NCI-H1436 treated with DMSO at 0.1 percent for 48 hours (cell line): ENCODE measurements around the gene PRDX3.

Source experiments
- DNase-seq: peaks from one replicate; lab custom pipeline; 2025; lab: John Stamatoyannopoulos, UW

The PRDX3 gene

GRCh38 chr10:119178372-119179119, at the start of gene PRDX3:
Gene PRDX3, minus strand, starts transcription at chr10:119178812. Its CDS starts 22 bp downstream, at chr10:119178790.
- DNase-seq = peak; percentile 78

GRCh38 chr10:119227825-119228224, 49.2 kb upstream of the PRDX3 start:
- no peak for DNase-seq

GRCh38 chr10:119225083-119225658, 46.6 kb upstream of the PRDX3 start:
- no peak for DNase-seq

- DNase-seq = no peak
Observed at GRCh38 chr10:119222966-119223386, 44.4 kb upstream of the PRDX3 start.

GRCh38 chr10:119222537-119222936, 43.9 kb upstream of the PRDX3 start:
- DNase-seq = no peak

- no peak for DNase-seq
Observed at GRCh38 chr10:119221666-119222065, 43.1 kb upstream of the PRDX3 start.

- DNase-seq = no peak
Observed at GRCh38 chr10:119221201-119221600, 42.6 kb upstream of the PRDX3 start.

GRCh38 chr10:119219871-119220270, 41.3 kb upstream of the PRDX3 start:
- DNase-seq = no peak

GRCh38 chr10:119217991-119218490, 39.4 kb upstream of the PRDX3 start:
- DNase-seq = no peak

GRCh38 chr10:119217401-119217800, 38.8 kb upstream of the PRDX3 start:
- no peak for DNase-seq

- DNase-seq = no peak
Observed at GRCh38 chr10:119216127-119216526, 37.5 kb upstream of the PRDX3 start.

GRCh38 chr10:119215371-119215770, 36.8 kb upstream of the PRDX3 start:
- no peak for DNase-seq

GRCh38 chr10:119211625-119212441, 33.2 kb upstream of the PRDX3 start:
- no peak for DNase-seq

- DNase-seq = no peak
Observed at GRCh38 chr10:119211176-119211575, 32.6 kb upstream of the PRDX3 start.

GRCh38 chr10:119210633-119211032, 32.0 kb upstream of the PRDX3 start:
- DNase-seq = no peak

GRCh38 chr10:119209736-119210355, 31.2 kb upstream of the PRDX3 start:
- DNase-seq = no peak

- no peak for DNase-seq
Observed at GRCh38 chr10:119209035-119209735, 30.6 kb upstream of the PRDX3 start.

- no peak for DNase-seq
Observed at GRCh38 chr10:119208553-119208940, 29.9 kb upstream of the PRDX3 start.

GRCh38 chr10:119207713-119208552, 29.3 kb upstream of the PRDX3 start:
- DNase-seq = no peak

GRCh38 chr10:119207366-119207666, 28.7 kb upstream of the PRDX3 start, which contains the start of gene GRK5:
Gene GRK5, plus strand, starts transcription at chr10:119207571. Its CDS starts 347 bp downstream, at chr10:119207918.
- DNase-seq = peak; percentile 75
